HCT116 (cell line): ENCODE measurements around the gene ZNF853. TPM values are rescaled to one million over a fixed set of nuclear protein-coding genes. Genes with fewer than 3 reads are reported as not detected.

ENCODE experiments used
- ATAC-seq: fragments of 200-7000 bp; cut with Tn5 transposase; 2 replicates; pipeline ENCODE4 v1.9.1; 2020; ENCODE audit warnings: mild to moderate bottlenecking, moderate library complexity
- BruUV-seq: library from RNA; stranded (reverse); fragments of 400-500 nt; replicated peaks from 2 replicates; lab custom pipeline; 2021; lab: Mats Ljungman, UMichigan
- CTCF ChIA-PET: fragments of 300-600 bp; sonication (Branson Sonifier 250); formaldehyde crosslinking; loops from one replicate; lab custom pipeline; 2021; ENCODE audit warnings: antibody characterized with exemption; lab: Charles Lee
- POLR2A ChIA-PET: fragments of 300-600, 350-600 bp; sonication (Branson Sonifier 250); formaldehyde crosslinking; loops from one replicate; lab custom pipeline; 2021; ENCODE audit warnings: antibody characterized with exemption; lab: Charles Lee
- RAD21 ChIA-PET, 2 experiments: fragments of 300-600 bp; sonication (Branson Sonifier 250); formaldehyde crosslinking; loops; one replicate each; lab custom pipeline; 2023; ENCODE audit warnings: low total read pairs in 2 of 2; ENCODE audit not compliant: uncharacterized antibody in 2 of 2, unreplicated experiment in 2 of 2, low non-redundant PET in 1 of 2; lab: Charles Lee
- DNase-seq: peaks from one replicate; pipeline ENCODE4 v3.0.0-alpha.2; 2010; ENCODE audit warnings: low read depth, low spot score
- H2AFZ ChIP-seq: fragments of 200-600 bp; shearing (Covaris generic), sonication (generic); 2 replicates; pipeline ENCODE4 v1.6.1; 2017; ENCODE audit warnings: low read depth, mixed run types, mixed read lengths, antibody characterized with exemption, low read length; ENCODE audit not compliant: poor library complexity, severe bottlenecking
- H3K27ac ChIP-seq: 2 replicates; pipeline ENCODE4 v1.5.1; 2012; ENCODE audit warnings: low read depth, low read length
- H3K27me3 ChIP-seq: fragments of 200-600 bp; sonication (generic); 2 replicates; pipeline ENCODE4 v1.6.1; 2016; ENCODE audit warnings: mixed run types, low read length, mixed read lengths; ENCODE audit not compliant: insufficient read depth
- H3K36me3 ChIP-seq, 2 experiments: fragments of 200-500 bp in 1 of 2; fragments of 200-600 bp in 1 of 2; sonication (Bioruptor generic) in 1 of 2; sonication (generic) in 1 of 2; 2 replicates each; pipeline versions ENCODE4 v1.5.1 to v1.6.1; 2014 to 2016; ENCODE audit warnings: low read length in 2 of 2, inconsistent platforms in 1 of 2, mixed read lengths in 1 of 2, mixed run types in 1 of 2; ENCODE audit not compliant: insufficient read depth in 2 of 2, control insufficient read depth in 1 of 2
- H3K4me1 ChIP-seq, 2 experiments: fragments of 200-600 bp in 1 of 2; sonication (generic) in 1 of 2; 2 replicates each; pipeline versions ENCODE4 v1.5.1 to v1.6.1; 2012 to 2017; ENCODE audit warnings: low read length in 2 of 2, inconsistent platforms in 1 of 2, mild to moderate bottlenecking in 1 of 2, mixed read lengths in 1 of 2, mixed run types in 1 of 2, moderate library complexity in 1 of 2; ENCODE audit not compliant: insufficient read depth in 2 of 2, control insufficient read depth in 1 of 2
- H3K4me2 ChIP-seq: fragments of 200-600 bp; sonication (generic); 2 replicates; pipeline ENCODE4 v1.6.1; 2017; ENCODE audit warnings: mixed run types, low read length, mixed read lengths
- H3K4me3 ChIP-seq, 2 experiments: fragments of 200-600 bp in 1 of 2; sonication (generic) in 1 of 2; replicated peaks in 1 of 2; 2 replicates each; pipeline ENCODE4 v1.5.1; 2011 to 2016; ENCODE audit warnings: low read length in 2 of 2, control low read depth in 1 of 2, low read depth in 1 of 2, mild to moderate bottlenecking in 1 of 2, mixed read lengths in 1 of 2, mixed run types in 1 of 2
- H3K79me2 ChIP-seq: fragments of 200-600 bp; sonication (generic); 2 replicates; pipeline ENCODE4 v1.6.1; 2017; ENCODE audit warnings: mild to moderate bottlenecking, mixed run types, low read length, moderate library complexity, mixed read lengths; ENCODE audit not compliant: insufficient read depth
- H3K9ac ChIP-seq: fragments of 200-600 bp; sonication (generic); 2 replicates; pipeline ENCODE4 v1.6.1; 2016; ENCODE audit warnings: low read length, mixed read lengths
- H3K9me2 ChIP-seq: fragments of 200-600 bp; sonication (generic), shearing (Covaris generic); 2 replicates; pipeline ENCODE4 v1.6.1; 2017; ENCODE audit warnings: mixed run types, mild to moderate bottlenecking, moderate library complexity; ENCODE audit not compliant: insufficient read depth
- H3K9me3 ChIP-seq, 2 experiments: fragments of 200-500 bp in 1 of 2; fragments of 200-600 bp in 1 of 2; sonication (Bioruptor generic) in 1 of 2; sonication (generic) in 1 of 2; 2 replicates each; pipeline ENCODE4 v1.6.1; 2014 to 2017; ENCODE audit warnings: low read length in 2 of 2, mixed read lengths in 2 of 2, inconsistent platforms in 1 of 2, low read depth in 1 of 2, mild to moderate bottlenecking in 1 of 2, mixed run types in 1 of 2, moderate library complexity in 1 of 2; ENCODE audit not compliant: control insufficient read depth in 1 of 2, insufficient read depth in 1 of 2
- H4K20me1 ChIP-seq: fragments of 200-600 bp; sonication (generic), shearing (Covaris generic); 2 replicates; pipeline ENCODE4 v1.6.1; 2017; ENCODE audit warnings: mixed run types, mild to moderate bottlenecking, moderate library complexity; ENCODE audit not compliant: insufficient read depth
- FOSL1 ChIP-seq: IDR thresholded peaks from 2 replicates; pipeline ENCODE4 v1.6.1; 2012; ENCODE audit warnings: low read depth
- REST ChIP-seq: IDR thresholded peaks from 2 replicates; pipeline ENCODE4 v1.6.1; 2012; ENCODE audit warnings: low read depth
- YY1 ChIP-seq: IDR thresholded peaks from 2 replicates; pipeline ENCODE4 v1.6.1; 2011; ENCODE audit warnings: low read length, low read depth, moderate library complexity, mild to moderate bottlenecking; ENCODE audit not compliant: insufficient replicate concordance; ENCODE audit errors: extremely low read depth
- intact Hi-C: fragments of 100-400 bp; cut with micrococcal nuclease; formaldehyde crosslinking; loops from 2 replicates; pipeline ENCODE4 v1.10.0; 2022
- total RNA-seq: library from RNA; stranded (reverse); gene quantifications from one replicate; pipeline ENCODE4 v1.2.1, GENCODE V29; 2021; ENCODE audit not compliant: unreplicated experiment

The ZNF853 gene
- total RNA-seq, 1 experiment from 2014 or later: 0.05 TPM

DNA sequence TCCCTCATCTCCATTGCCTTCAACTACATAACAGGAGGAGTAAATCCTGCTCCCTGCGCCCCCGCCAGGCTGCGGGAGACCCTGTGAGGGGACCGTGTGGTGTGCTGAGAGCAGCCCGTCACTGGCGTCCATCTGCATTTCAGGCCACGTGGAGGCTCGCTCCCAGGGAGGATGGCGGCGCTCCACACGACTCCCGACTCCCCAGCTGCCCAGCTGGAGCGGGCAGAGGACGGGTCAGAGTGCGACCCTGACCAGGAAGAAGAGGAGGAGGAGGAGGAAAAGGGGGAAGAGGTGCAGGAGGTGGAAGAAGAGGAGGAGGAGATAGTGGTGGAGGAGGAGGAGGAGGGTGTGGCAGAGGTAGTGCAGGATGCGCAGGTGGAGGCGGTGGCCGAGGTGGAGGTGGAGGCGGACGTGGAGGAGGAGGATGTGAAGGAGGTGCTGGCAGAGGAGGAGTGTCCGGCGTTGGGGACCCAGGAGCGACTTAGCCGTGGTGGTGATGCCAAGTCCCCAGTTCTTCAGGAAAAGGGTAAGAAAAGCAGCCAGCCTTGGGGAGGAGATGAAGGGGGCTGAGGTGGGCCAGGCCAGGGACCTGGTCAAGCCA, 26.9 kb downstream of the ZNF853 start:
- intact Hi-C loops: no loop called here

DNA sequence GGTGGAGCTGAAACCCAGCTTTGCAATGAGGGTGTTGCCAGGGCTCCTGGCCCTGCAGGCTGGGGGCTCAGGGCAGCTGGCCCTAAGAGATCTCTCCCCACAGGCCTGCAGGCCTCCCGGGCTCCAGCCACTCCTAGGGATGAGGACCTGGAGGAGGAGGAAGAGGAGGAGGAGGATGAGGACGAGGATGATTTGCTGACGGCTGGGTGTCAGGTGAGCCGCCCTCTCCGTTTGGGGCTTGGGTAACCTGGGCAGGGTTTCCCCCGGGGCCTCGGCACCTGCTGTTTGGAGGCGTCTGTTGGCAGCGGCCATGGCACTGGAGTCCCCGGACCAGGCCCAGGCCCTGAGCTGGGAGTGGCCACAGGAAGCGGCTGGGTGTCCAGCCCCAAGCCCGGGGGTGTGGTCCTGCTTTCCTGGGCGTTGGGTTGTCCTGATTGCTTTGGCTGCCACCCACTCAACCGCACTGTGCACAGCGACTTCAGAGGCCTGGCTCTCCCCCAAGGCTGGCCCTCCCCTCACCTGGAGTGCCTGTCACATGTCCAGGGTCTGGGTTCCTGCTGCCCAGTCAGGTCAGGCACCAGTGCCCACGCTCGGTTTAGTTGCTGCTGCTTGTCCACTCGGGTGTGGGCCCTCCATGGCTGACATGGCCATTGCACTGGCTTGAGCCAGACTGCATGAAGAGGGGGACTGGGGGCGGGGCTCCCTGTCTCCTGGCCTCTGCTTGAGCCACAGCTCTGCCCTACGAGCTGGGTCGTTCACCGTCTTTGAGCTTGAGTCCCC, 27.6 kb downstream of the ZNF853 start:
- CTCF ChIA-PET: no interaction called here
- H3K9me2 ChIP-seq: no peaks in the 10 kb centered on the region
- no peak overlapping the region for H3K4me2 ChIP-seq
- peaks cover 38% of the 10 kb centered on the region for H3K79me2 ChIP-seq
- peaks cover 20 to 29% of the 10 kb centered on the region in 2 experiments; a peak in 2 of 4 replicates for H3K36me3 ChIP-seq
- no peak overlapping the region for H3K27ac ChIP-seq
- POLR2A ChIA-PET: no interaction called here
- H3K4me3 ChIP-seq: no peak overlapping the region
- H2AFZ ChIP-seq: no peak overlapping the region
- no peak for TF ChIP-seq REST
- intact Hi-C loops: no loop called here
- H3K4me1 ChIP-seq: peaks cover 2 to 8% of the 10 kb centered on the region in 2 experiments; a peak in 2 of 4 replicates
- no peaks in the 10 kb centered on the region for H4K20me1 ChIP-seq
- no TSS peak for BruUV-seq
- RAD21 ChIA-PET: no interaction called here
- ATAC-seq: no peak
- H3K27me3 ChIP-seq: no peaks in the 10 kb centered on the region
- no peaks in the 10 kb centered on the region for H3K9me3 ChIP-seq
- no peak overlapping the region for H3K9ac ChIP-seq
- DNase-seq: no peak

More for the DNA sequence above, 26.9 kb downstream of the ZNF853 start:
- H3K4me2 ChIP-seq: no peak overlapping the region
- peaks cover 44% of the 10 kb centered on the region for H3K79me2 ChIP-seq
- ChIA-PET RAD21 (no interaction called here), CTCF (no interaction called here), POLR2A (no interaction called here)
- BruUV-seq: no TSS peak
- no peaks in the 10 kb centered on the region for H4K20me1 ChIP-seq
- ATAC-seq (no peak), DNase-seq (no peak)
- H3K36me3 ChIP-seq: peaks cover 20 to 24% of the 10 kb centered on the region in 2 experiments; a peak in 2 of 4 replicates
- H3K9ac ChIP-seq: no peak overlapping the region
- no peak for TF ChIP-seq FOSL1
- TF ChIP-seq YY1: no peak
- no peaks in the 10 kb centered on the region for H3K9me3 ChIP-seq
- H3K4me1 ChIP-seq: peaks cover 2 to 10% of the 10 kb centered on the region in 2 experiments; a peak in 2 of 4 replicates
- no peaks in the 10 kb centered on the region for H3K9me2 ChIP-seq
- no peak overlapping the region for H3K27ac ChIP-seq
- no peaks in the 10 kb centered on the region for H3K27me3 ChIP-seq
- no peak overlapping the region for H2AFZ ChIP-seq
- no peak overlapping the region for H3K4me3 ChIP-seq
